CD14-positive monocyte (primary cell): ENCODE results near the gene KCNMA1. TPM values are rescaled to one million over a fixed set of nuclear protein-coding genes. Genes with fewer than 3 reads are reported as not detected.

Experiments
- DNase-seq, 3 donors: peaks; one replicate each; pipeline ENCODE4 v3.0.0-alpha.2; 2011 to 2022
- H2AFZ ChIP-seq: 2 replicates; pipeline ENCODE4 v1.6.0; 2012; ENCODE audit warnings: mild to moderate bottlenecking, low read depth, low read length, inconsistent platforms; ENCODE audit not compliant: insufficient read depth, poor library complexity, severe bottlenecking
- H3K27ac ChIP-seq, 2 donors: 1 replicate in 1 of 2; 2 replicates in 1 of 2; pipeline ENCODE4 v1.5.1; 2012 to 2013; ENCODE audit warnings: low read length in 2 of 2, control low read depth in 1 of 2, inconsistent platforms in 1 of 2, low read depth in 1 of 2, mild to moderate bottlenecking in 1 of 2
- H3K27me3 ChIP-seq, 2 donors: one replicate each; pipeline versions ENCODE4 v1.6.0 to v1.6.1; 2011 to 2013; ENCODE audit warnings: low read length in 2 of 2; ENCODE audit not compliant: control insufficient read depth in 2 of 2, insufficient read depth in 2 of 2
- H3K36me3 ChIP-seq, 2 donors: replicated peaks in 1 of 2; 1 replicate in 1 of 2; 2 replicates in 1 of 2; pipeline versions ENCODE4 v1.5.1 to v1.6.1; 2012 to 2013; ENCODE audit warnings: low read length in 2 of 2, control low read depth in 1 of 2, inconsistent platforms in 1 of 2, mild to moderate bottlenecking in 1 of 2; ENCODE audit not compliant: insufficient read depth in 2 of 2, control insufficient read depth in 1 of 2
- H3K4me1 ChIP-seq, 2 donors: 1 replicate in 1 of 2; 2 replicates in 1 of 2; pipeline versions ENCODE4 v1.5.1 to v1.6.1; 2012 to 2013; ENCODE audit warnings: low read length in 2 of 2, control low read depth in 1 of 2, inconsistent platforms in 1 of 2, mild to moderate bottlenecking in 1 of 2, moderate library complexity in 1 of 2; ENCODE audit not compliant: insufficient read depth in 2 of 2, control insufficient read depth in 1 of 2
- H3K4me2 ChIP-seq: replicated peaks from 2 replicates; pipeline ENCODE3; 2012; ENCODE audit warnings: low read length, moderate library complexity, mild to moderate bottlenecking; ENCODE audit not compliant: poor library complexity, severe bottlenecking; ENCODE audit errors: extremely low read depth
- H3K4me3 ChIP-seq, 3 experiments: fragments of 200-600 bp in 1 of 3; sonication (generic) in 1 of 3; replicated peaks in 1 of 3; 1 replicate in 2 of 3; 2 replicates in 1 of 3; pipeline ENCODE4 v1.5.1; 2011 to 2013; ENCODE audit warnings: low read length in 3 of 3, mild to moderate bottlenecking in 3 of 3, control low read depth in 2 of 3, low read depth in 2 of 3, inconsistent platforms in 1 of 3, moderate library complexity in 1 of 3
- H3K79me2 ChIP-seq: 2 replicates; pipeline ENCODE4 v1.6.0; 2012; ENCODE audit warnings: mild to moderate bottlenecking, control low read depth, inconsistent platforms, low read length, moderate library complexity; ENCODE audit not compliant: insufficient read depth
- H3K9ac ChIP-seq: 2 replicates; pipeline ENCODE4 v1.6.0; 2017; ENCODE audit warnings: low read length, mild to moderate bottlenecking; ENCODE audit not compliant: insufficient read depth, poor library complexity, severe bottlenecking
- H3K9me3 ChIP-seq, 2 donors: replicated peaks in 1 of 2; 1 replicate in 1 of 2; 2 replicates in 1 of 2; pipeline versions ENCODE4 v1.5.1 to v1.6.1; 2012 to 2013; ENCODE audit warnings: low read length in 2 of 2, control low read depth in 1 of 2; ENCODE audit not compliant: control insufficient read depth in 1 of 2, insufficient read depth in 1 of 2
- H4K20me1 ChIP-seq: 2 replicates; pipeline ENCODE4 v1.6.0; 2012; ENCODE audit warnings: mild to moderate bottlenecking, low read length, control low read depth, moderate library complexity; ENCODE audit not compliant: insufficient read depth
- H3K27ac Mint-ChIP-seq, 7 donors: one replicate each; pipeline ENCODE4 v1.8.0; 2020; ENCODE audit warnings: mild to moderate bottlenecking in 7 of 7, mixed read lengths in 7 of 7, moderate library complexity in 6 of 7, inconsistent platforms in 2 of 7
- H3K27me3 Mint-ChIP-seq, 3 donors: one replicate each; pipeline ENCODE4 v1.8.0; 2021 to 2022; ENCODE audit warnings: low read depth in 3 of 3, mild to moderate bottlenecking in 3 of 3, mixed read lengths in 3 of 3, moderate library complexity in 3 of 3, inconsistent platforms in 1 of 3
- H3K36me3 Mint-ChIP-seq, 2 donors: one replicate each; pipeline ENCODE4 v1.8.0; 2020; ENCODE audit warnings: mixed read lengths in 2 of 2, inconsistent platforms in 1 of 2, mild to moderate bottlenecking in 1 of 2
- H3K4me1 Mint-ChIP-seq: one replicate; pipeline ENCODE4 v1.8.0; 2020; ENCODE audit warnings: mild to moderate bottlenecking, mixed read lengths
- H3K4me3 Mint-ChIP-seq, 2 donors: one replicate each; pipeline ENCODE4 v1.8.0; 2020; ENCODE audit warnings: mild to moderate bottlenecking in 2 of 2, mixed read lengths in 2 of 2, moderate library complexity in 1 of 2
- H3K9me3 Mint-ChIP-seq, 7 donors: one replicate each; pipeline ENCODE4 v1.8.0; 2020 to 2022; ENCODE audit warnings: mixed read lengths in 7 of 7, mild to moderate bottlenecking in 6 of 7, moderate library complexity in 6 of 7, inconsistent platforms in 2 of 7
- whole genome bisulfite sequencing: methylation state at CpG from one replicate; pipeline ENCODE4 v1.1.5; 2013; ENCODE audit warnings: missing lambda C conversion rate; ENCODE audit not compliant: insufficient coverage; 5-methylcytosine and 5-hydroxymethylcytosine counted together
- intact Hi-C, 2 donors: fragments of 100-400 bp; cut with micrococcal nuclease; formaldehyde crosslinking; loops; one replicate each; pipeline versions ENCODE4 v1.15.0 to v1.15.1; 2023
- polyA plus RNA-seq, 3 donors: library from polyadenylated mRNA; depleted of rRNA in 1 of 3; unstranded in 2 of 3; stranded (reverse) in 1 of 3; fragments of 300-500 nt in 2 of 3; fragments of >200 nt in 1 of 3; fragmentation: Illumina TruSeq in 2 of 3; gene quantifications; 1 replicate in 2 of 3; 2 replicates in 1 of 3; pipeline ENCODE4 v1.2.3, GENCODE V29; 2012 to 2021
- TF ChIP-seq, protein P1 (sequence below): fragments of 200-600 bp; IDR thresholded peaks from one replicate; pipeline ENCODE4 v1.8.0; 2022; ENCODE audit warnings: antibody characterized with exemption, mild to moderate bottlenecking

The KCNMA1 gene
- polyA plus RNA-seq, 3 donors, result 0.11 to 1.0 TPM; not detected in 1

DNA sequence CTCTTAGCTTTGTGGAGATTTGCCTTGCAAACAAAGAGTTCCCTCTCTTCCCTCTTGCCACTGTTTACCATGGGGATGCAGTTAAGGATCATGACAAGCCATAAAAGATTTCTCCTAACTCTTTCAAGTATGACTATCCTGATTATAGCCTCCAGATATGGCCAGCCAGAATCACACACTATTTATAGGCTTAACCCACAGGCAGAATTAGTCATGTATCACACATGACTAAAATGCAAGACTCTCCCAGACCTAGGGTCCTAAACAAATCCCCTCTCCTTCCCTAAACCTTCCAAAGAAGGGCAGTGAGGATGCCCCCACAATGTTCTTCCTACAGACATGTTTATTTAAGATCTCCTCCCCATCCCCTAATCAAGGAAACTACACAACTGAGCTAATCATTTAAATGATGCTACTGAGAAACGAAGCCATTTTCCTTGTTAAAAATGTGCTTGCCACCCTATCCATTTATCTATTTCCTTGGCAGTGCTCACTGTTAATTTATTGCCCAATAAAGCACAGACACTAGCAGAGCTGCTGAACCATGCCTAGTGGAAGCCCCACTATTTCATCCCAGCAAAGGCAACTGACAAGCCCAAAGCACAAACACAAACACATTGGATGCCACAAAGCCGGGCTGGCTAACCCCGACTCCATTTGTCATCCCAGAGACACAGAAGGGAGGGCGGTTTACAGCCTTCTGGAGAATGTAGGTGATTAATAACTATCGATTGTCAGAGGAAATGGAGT is 363.4 kb downstream of the KCNMA1 start:
- H3K9me3 ChIP-seq, result no peaks in the 10 kb centered on the region
- no peak for DNase-seq
- TF ChIP-seq, protein P1, sequence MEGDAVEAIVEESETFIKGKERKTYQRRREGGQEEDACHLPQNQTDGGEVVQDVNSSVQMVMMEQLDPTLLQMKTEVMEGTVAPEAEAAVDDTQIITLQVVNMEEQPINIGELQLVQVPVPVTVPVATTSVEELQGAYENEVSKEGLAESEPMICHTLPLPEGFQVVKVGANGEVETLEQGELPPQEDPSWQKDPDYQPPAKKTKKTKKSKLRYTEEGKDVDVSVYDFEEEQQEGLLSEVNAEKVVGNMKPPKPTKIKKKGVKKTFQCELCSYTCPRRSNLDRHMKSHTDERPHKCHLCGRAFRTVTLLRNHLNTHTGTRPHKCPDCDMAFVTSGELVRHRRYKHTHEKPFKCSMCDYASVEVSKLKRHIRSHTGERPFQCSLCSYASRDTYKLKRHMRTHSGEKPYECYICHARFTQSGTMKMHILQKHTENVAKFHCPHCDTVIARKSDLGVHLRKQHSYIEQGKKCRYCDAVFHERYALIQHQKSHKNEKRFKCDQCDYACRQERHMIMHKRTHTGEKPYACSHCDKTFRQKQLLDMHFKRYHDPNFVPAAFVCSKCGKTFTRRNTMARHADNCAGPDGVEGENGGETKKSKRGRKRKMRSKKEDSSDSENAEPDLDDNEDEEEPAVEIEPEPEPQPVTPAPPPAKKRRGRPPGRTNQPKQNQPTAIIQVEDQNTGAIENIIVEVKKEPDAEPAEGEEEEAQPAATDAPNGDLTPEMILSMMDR, result no peak
- no peak overlapping the region for H3K4me2 ChIP-seq
- intact Hi-C loops, result no loop called here
- H4K20me1 ChIP-seq, result no peaks in the 10 kb centered on the region
- Mint-ChIP-seq H3K36me3 (no peaks in the 10 kb centered on the region), H3K4me3 (no peak overlapping the region), H3K9me3 (peaks cover 0 to 2% (median 0%) of the 10 kb centered on the region in 7 donors), H3K4me1 (no peaks in the 10 kb centered on the region), H3K27ac (no peak overlapping the region), H3K27me3 (peaks cover 8 to 34% (median 13%) of the 10 kb centered on the region in 3 donors)
- no peak overlapping the region for H2AFZ ChIP-seq
- H3K27me3 ChIP-seq, result peaks cover 11 to 12% of the 10 kb centered on the region in 2 donors
- H3K36me3 ChIP-seq, result no peaks in the 10 kb centered on the region
- no peak overlapping the region for H3K27ac ChIP-seq
- no peaks in the 10 kb centered on the region for H3K4me1 ChIP-seq
- no peak overlapping the region for H3K9ac ChIP-seq
- 64% methylated on average over 2 of the region's 5 CpGs for WGBS
- no peaks in the 10 kb centered on the region for H3K79me2 ChIP-seq
- H3K4me3 ChIP-seq, result no peak overlapping the region

DNA sequence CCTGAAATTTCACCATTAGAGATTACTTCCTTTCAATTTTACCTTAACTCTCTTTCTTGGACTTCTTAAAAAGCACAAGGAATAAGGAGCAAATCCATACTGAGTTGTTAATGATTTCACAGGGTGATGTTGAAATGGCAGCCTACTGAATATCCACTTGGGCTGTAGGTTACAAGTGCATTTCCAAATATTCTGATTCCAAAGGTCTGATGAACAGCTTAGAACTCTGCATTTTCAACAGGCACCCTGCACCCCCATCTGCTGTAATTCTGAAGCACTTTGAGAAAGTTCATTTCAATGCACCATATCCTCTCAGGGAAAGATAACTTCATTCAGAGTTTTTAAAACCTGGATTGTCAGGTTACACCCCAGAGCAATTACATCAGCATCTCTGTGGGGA is 368.4 kb downstream of the KCNMA1 start:
- Histone ChIP-seq H3K36me3 (no peaks in the 10 kb centered on the region), H4K20me1 (no peaks in the 10 kb centered on the region), H3K4me3 (no peak overlapping the region), H3K79me2 (no peaks in the 10 kb centered on the region), H3K4me1 (no peaks in the 10 kb centered on the region), H3K9me3 (no peaks in the 10 kb centered on the region), H2AFZ (no peak overlapping the region), H3K27me3 (peaks cover 12 to 13% of the 10 kb centered on the region in 2 donors), H3K4me2 (no peak overlapping the region), H3K9ac (no peak overlapping the region), H3K27ac (no peak overlapping the region)
- H3K27me3 Mint-ChIP-seq, result peaks cover 8 to 28% (median 20%) of the 10 kb centered on the region in 3 donors
- intact Hi-C loops, result no loop called here
- H3K36me3 Mint-ChIP-seq, result no peaks in the 10 kb centered on the region
- no peak for DNase-seq
- TF ChIP-seq, protein P1, result no peak
- H3K4me1 Mint-ChIP-seq, result peaks cover 3% of the 10 kb centered on the region
- peaks cover 0 to 5% (median 0%) of the 10 kb centered on the region in 7 donors for H3K9me3 Mint-ChIP-seq
- H3K27ac Mint-ChIP-seq, result no peak overlapping the region
- H3K4me3 Mint-ChIP-seq, result no peak overlapping the region
